Stomach (tissue), 9 donors: Measurements from ENCODE around the gene SHD. TPM values are rescaled to one million over a fixed set of nuclear protein-coding genes. Genes with fewer than 3 reads are reported as not detected.
"Not testable (repeated sequence)": the region's sequence is repeated elsewhere in the genome, so short reads cannot be mapped to it uniquely, and the experiment has no call there.

Source experiments
- DNase-seq, 2 donors: peaks; one replicate each; pipeline versions ENCODE4 v3.0.0 to v3.0.0-alpha.2; 2013 to 2019
- H3K27ac ChIP-seq, 5 donors: fragments of 200-600 bp in 4 of 5; sonication (generic) in 4 of 5; one replicate each; pipeline ENCODE4 v1.5.1; 2013 to 2019; ENCODE audit warnings: mild to moderate bottlenecking in 1 of 5, moderate library complexity in 1 of 5
- H3K27me3 ChIP-seq, 3 donors: fragments of 200-600 bp; sonication (generic); one replicate each; pipeline ENCODE4 v1.5.1; 2017 to 2019; ENCODE audit warnings: mixed run types in 1 of 3
- H3K36me3 ChIP-seq, 4 donors: fragments of 200-600 bp; sonication (generic); 1 replicate in 3 of 4; 2 replicates in 1 of 4; pipeline ENCODE4 v1.5.1; 2016 to 2019
- H3K4me1 ChIP-seq, 4 donors: fragments of 200-600 bp; sonication (generic); one replicate each; pipeline ENCODE4 v1.5.1; 2016 to 2019
- H3K4me3 ChIP-seq, 4 donors: fragments of 200-600 bp; sonication (generic) in 3 of 4; one replicate each; pipeline ENCODE4 v1.5.1; 2016 to 2019; ENCODE audit warnings: mild to moderate bottlenecking in 1 of 4
- H3K9me3 ChIP-seq, 4 donors: fragments of 200-600 bp; sonication (generic); one replicate each; pipeline ENCODE4 v1.5.1; 2016 to 2019
- CTCF ChIP-seq, 7 experiments: fragments of 450-650 bp in 4 of 7; fragments of 200-600 bp in 3 of 7; sonication (generic) in 3 of 7; IDR thresholded peaks; one replicate each; pipeline ENCODE4 v1.5.1; 2016 to 2019; ENCODE audit warnings: antibody characterized with exemption in 7 of 7, control low read depth in 2 of 7, mild to moderate bottlenecking in 1 of 7
- EP300 ChIP-seq: sonication (generic); formaldehyde crosslinking; IDR thresholded peaks from one replicate; pipeline ENCODE4 v1.6.1; 2017; ENCODE audit warnings: antibody characterized with exemption
- POLR2A ChIP-seq, 4 donors: fragments of 450-650 bp; IDR thresholded peaks; one replicate each; pipeline ENCODE4 v1.6.1; 2016; ENCODE audit warnings: antibody characterized with exemption in 4 of 4, control low read depth in 2 of 4, mild to moderate bottlenecking in 1 of 4, moderate library complexity in 1 of 4
- POLR2AphosphoS5 ChIP-seq, 3 donors: sonication (generic); formaldehyde crosslinking; IDR thresholded peaks; one replicate each; pipeline ENCODE4 v1.6.1; 2016; ENCODE audit warnings: antibody characterized with exemption in 3 of 3
- WGBS, 5 donors: extraction: QIAGEN DNeasy Blood & Tissue Kit in 3 of 5; methylation state at CpG; one replicate each; pipeline versions ENCODE4 v1.1.5 to v1.1.7; 2013 to 2018; 5-methylcytosine and 5-hydroxymethylcytosine counted together
- intact Hi-C: fragments of 100-400 bp; cut with DNase I; formaldehyde crosslinking; loops from one replicate; pipeline ENCODE4 v1.15.1; 2023; ENCODE audit warnings: low total_unique reads
- polyA plus RNA-seq, 3 donors: library from polyadenylated mRNA; stranded (reverse); fragments of 200-250 nt; gene quantifications; one replicate each; pipeline ENCODE4 v1.2.3, GENCODE V29; 2013
- total RNA-seq, 5 donors: library from RNA; depleted of rRNA; stranded (reverse); fragments of >200 nt; gene quantifications; one replicate each; pipeline versions ENCODE4 v1.1.0 to v1.2.3, GENCODE V29; 2014 to 2016
- donor health status: healthy with polysubstance abuse.
- donor health status: Bipolar disorder and iron deficiency.
- donor health status: healthy.

Gene SHD
- total and polyA plus RNA-seq, 8 donors, result 7.0 TPM; not detected in 7

GRCh38 chr19:4233282-4233853 is 45.7 kb upstream of the SHD start:
- peaks cover 0 to 85% (median 35%) of the 10 kb centered on the region in 3 donors for H3K27me3 ChIP-seq
- no peak overlapping the region for H3K27ac ChIP-seq
- H3K4me1 ChIP-seq, result peaks cover 0 to 8% (median 0%) of the 10 kb centered on the region in 4 donors
- intact Hi-C loops, result no loop called here
- peak; percentile 54 to 56 for DNase-seq
- no peaks in the 10 kb centered on the region for H3K9me3 ChIP-seq
- TF ChIP-seq EP300, result no peak
- TF ChIP-seq POLR2AphosphoS5 (IDR thresholded peaks at IDR 0.05), result no peak
- peak in 4 of 7 experiments; percentile 11 to 53 (median 23) for TF ChIP-seq CTCF (IDR thresholded peaks at IDR 0.05)
- H3K36me3 ChIP-seq, result no peaks in the 10 kb centered on the region
- 28 to 35% (median 32%) methylated on average over 8 to 11 of the region's 11 CpGs for WGBS, 5 donors
- H3K4me3 ChIP-seq, result no peak overlapping the region

- Histone ChIP-seq H3K27ac (no peak overlapping the region), H3K4me1 (peaks cover 0 to 2% (median 0%) of the 10 kb centered on the region in 4 donors), H3K9me3 (no peaks in the 10 kb centered on the region), H3K27me3 (peaks cover 0 to 76% (median 29%) of the 10 kb centered on the region in 3 donors), H3K36me3 (no peaks in the 10 kb centered on the region), H3K4me3 (no peak overlapping the region)
- TF ChIP-seq POLR2AphosphoS5 (IDR thresholded peaks at IDR 0.05) (no peak), POLR2A (IDR thresholded peaks at IDR 0.05) (no peak), CTCF (IDR thresholded peaks at IDR 0.05) (no peak), EP300 (no peak)
- WGBS, 5 donors, result 38 to 44% (median 39%) methylated on average over 19 to 21 of the region's 21 CpGs
- DNase-seq, result no peak
- intact Hi-C loops, result no loop called here
Measured at GRCh38 chr19:4234142-4234861, 44.8 kb upstream of the SHD start.

GRCh38 chr19:4234862-4235201 is 44.2 kb upstream of the SHD start:
- peaks cover 0 to 70% (median 24%) of the 10 kb centered on the region in 3 donors for H3K27me3 ChIP-seq
- H3K36me3 ChIP-seq, result no peaks in the 10 kb centered on the region
- TF ChIP-seq POLR2A (IDR thresholded peaks at IDR 0.05), result no peak
- no peak for TF ChIP-seq CTCF (IDR thresholded peaks at IDR 0.05)
- TF ChIP-seq EP300, result no peak
- no peak for TF ChIP-seq POLR2AphosphoS5 (IDR thresholded peaks at IDR 0.05)
- no peaks in the 10 kb centered on the region for H3K4me1 ChIP-seq
- DNase-seq, result no peak
- H3K9me3 ChIP-seq, result no peaks in the 10 kb centered on the region
- 53 to 75% (median 64%) methylated on average over 11 to 13 of the region's 13 CpGs for WGBS, 5 donors
- intact Hi-C loops, result no loop called here
- no peak overlapping the region for H3K27ac ChIP-seq
- no peak overlapping the region for H3K4me3 ChIP-seq

- H3K27ac ChIP-seq, intact Hi-C loops, H3K36me3 ChIP-seq, H3K4me1 ChIP-seq, DNase-seq, H3K4me3 ChIP-seq: not testable (repeated sequence)
- peaks cover 0 to 15% (median 13%) of the 10 kb centered on the region in 4 donors for H3K9me3 ChIP-seq
- H3K27me3 ChIP-seq, result peaks cover 0 to 44% (median 10%) of the 10 kb centered on the region in 3 donors
- 87 to 93% (median 92%) methylated on average over 16 of the region's 16 CpGs for WGBS, 5 donors
Measured at GRCh38 chr19:4237510-4237909, 41.6 kb upstream of the SHD start.

GRCh38 chr19:4238831-4239230 is 40.2 kb upstream of the SHD start:
- H3K27me3 ChIP-seq, result peaks cover 0 to 31% (median 0%) of the 10 kb centered on the region in 3 donors
- H3K9me3 ChIP-seq, result peaks cover 0 to 16% (median 13%) of the 10 kb centered on the region in 4 donors
- DNase-seq, result no peak
- no peak overlapping the region for H3K4me3 ChIP-seq
- no peak overlapping the region for H3K27ac ChIP-seq
- intact Hi-C loops, result no loop called here
- H3K4me1 ChIP-seq, result no peaks in the 10 kb centered on the region
- TF ChIP-seq POLR2AphosphoS5 (IDR thresholded peaks at IDR 0.05), result no peak
- TF ChIP-seq CTCF (IDR thresholded peaks at IDR 0.05), result no peak
- no peak for TF ChIP-seq EP300
- TF ChIP-seq POLR2A (IDR thresholded peaks at IDR 0.05), result no peak
- no peaks in the 10 kb centered on the region for H3K36me3 ChIP-seq
- 78 to 91% (median 88%) methylated on average over 4 of the region's 4 CpGs for WGBS, 5 donors
